Peyer's patch (tissue), 4 donors: ENCODE results near the gene TFDP1. TPM values are rescaled to one million over a fixed set of nuclear protein-coding genes. Genes with fewer than 3 reads are reported as not detected.

Experiments
- DNase-seq, 3 donors: peaks; one replicate each; pipeline ENCODE4 v3.0.0-alpha.2; 2017 to 2019
- H3K27ac ChIP-seq, 4 donors: fragments of 200-600 bp; sonication (generic); one replicate each; pipeline ENCODE4 v1.5.1; 2016 to 2019
- H3K27me3 ChIP-seq, 2 donors: fragments of 200-600 bp; sonication (generic); one replicate each; pipeline ENCODE4 v1.5.1; 2019
- H3K36me3 ChIP-seq, 3 donors: fragments of 200-600 bp; sonication (generic); one replicate each; pipeline ENCODE4 v1.5.1; 2016 to 2019
- H3K4me1 ChIP-seq, 4 donors: fragments of 200-600 bp; sonication (generic); one replicate each; pipeline ENCODE4 v1.5.1; 2016 to 2019
- H3K4me3 ChIP-seq, 4 donors: fragments of 200-600 bp; sonication (generic); 1 replicate in 3 of 4; 2 replicates in 1 of 4; pipeline ENCODE4 v1.5.1; 2016 to 2019; ENCODE audit warnings: mild to moderate bottlenecking in 1 of 4
- H3K9me3 ChIP-seq, 4 donors: fragments of 200-600 bp; sonication (generic); one replicate each; pipeline ENCODE4 v1.5.1; 2016 to 2019; ENCODE audit warnings: mild to moderate bottlenecking in 1 of 4
- CTCF ChIP-seq, 6 experiments: fragments of 450-650 bp in 4 of 6; fragments of 200-600 bp in 2 of 6; sonication (generic) in 1 of 6; IDR thresholded peaks; one replicate each; pipeline ENCODE4 v1.5.1; 2017 to 2019; ENCODE audit warnings: antibody characterized with exemption in 6 of 6, mild to moderate bottlenecking in 3 of 6, moderate library complexity in 1 of 6
- POLR2A ChIP-seq, 2 donors: fragments of 450-650 bp; IDR thresholded peaks; one replicate each; pipeline ENCODE4 v1.5.1; 2017; ENCODE audit warnings: antibody characterized with exemption in 2 of 2, mild to moderate bottlenecking in 2 of 2, moderate library complexity in 2 of 2
- total RNA-seq, 4 donors: library from RNA; depleted of rRNA; stranded (reverse); fragments of >200 nt; gene quantifications; one replicate each; pipeline ENCODE4 v1.1.0, GENCODE V29; 2016

The TFDP1 gene
- total RNA-seq, 4 donors from 2014 or later, result 37.0 to 75.1 (median 48.0) TPM

- DNase-seq, result peak in 2 of 3 donors; percentile 59 to 70
These were observed 1.5 kb upstream of the TFDP1 start for GRCh38 chr13:113582841-113583631.

DNA sequence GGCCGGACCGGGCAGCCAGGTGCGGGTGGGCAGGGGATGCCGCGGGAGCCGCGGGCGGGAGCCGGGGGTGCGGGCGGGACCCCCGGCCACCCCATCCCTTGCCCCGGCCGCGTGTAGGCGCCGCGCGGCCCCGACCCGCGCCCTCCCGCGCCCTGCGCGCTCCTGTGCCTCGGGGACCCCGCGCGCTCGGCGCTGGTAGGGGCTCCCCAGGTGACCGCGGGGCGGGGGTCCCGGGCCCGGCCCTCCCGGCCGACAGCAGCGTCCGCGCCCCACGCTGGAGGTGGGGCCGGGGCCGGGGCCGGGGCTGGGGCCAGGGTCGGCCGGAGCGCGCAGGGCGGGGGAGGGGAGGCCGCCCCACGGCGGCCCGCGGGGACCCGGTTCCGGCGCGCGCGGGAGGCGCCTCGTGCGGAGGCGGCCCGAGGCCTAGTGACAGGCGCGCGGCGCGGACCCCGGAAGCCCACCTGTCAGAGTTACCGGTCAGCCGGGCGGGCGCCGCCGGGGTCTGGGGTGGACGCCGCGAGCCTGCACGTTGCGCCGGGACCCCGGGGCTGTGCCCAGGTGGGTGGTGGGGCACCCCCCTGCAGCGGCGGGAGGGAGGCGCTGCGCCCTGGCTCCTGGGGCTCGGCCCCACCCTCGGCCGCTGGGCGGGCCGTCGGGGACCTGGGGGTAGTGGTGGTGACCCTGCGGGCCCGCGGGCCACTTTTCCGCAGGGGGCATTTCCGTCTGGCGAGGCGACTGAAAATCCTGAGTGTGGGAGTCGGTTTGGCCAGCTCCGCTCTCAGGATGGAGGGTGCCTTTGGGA, 518 bp downstream of the TFDP1 start:
- Histone ChIP-seq H3K4me1 (peaks cover 0 to 18% (median 2%) of the 10 kb centered on the region in 4 donors), H3K27ac (peak overlapping the region in 1 of 4 donors; percentile 66), H3K36me3 (peaks cover 0 to 19% (median 0%) of the 10 kb centered on the region in 3 donors), H3K27me3 (no peaks in the 10 kb centered on the region), H3K4me3 (peak overlapping the region; percentile 47 to 79 (median 67)), H3K9me3 (no peaks in the 10 kb centered on the region)
- DNase-seq, result peak in 2 of 3 donors; percentile 41 to 57
- no peak for TF ChIP-seq POLR2A (IDR thresholded peaks at IDR 0.05)
- TF ChIP-seq CTCF (IDR thresholded peaks at IDR 0.05), result no peak

More at GRCh38 chr13:113582841-113583631, 1.5 kb upstream of the TFDP1 start:
- peaks cover 0 to 12% (median 0%) of the 10 kb centered on the region in 3 donors for H3K36me3 ChIP-seq
- peaks cover 0 to 18% (median 2%) of the 10 kb centered on the region in 4 donors for H3K4me1 ChIP-seq
- no peak overlapping the region for H3K4me3 ChIP-seq
- H3K27me3 ChIP-seq, result no peaks in the 10 kb centered on the region
- H3K9me3 ChIP-seq, result no peaks in the 10 kb centered on the region
- no peak overlapping the region for H3K27ac ChIP-seq
- TF ChIP-seq CTCF (IDR thresholded peaks at IDR 0.05), result no peak
- no peak for TF ChIP-seq POLR2A (IDR thresholded peaks at IDR 0.05)

- H3K4me1 ChIP-seq, result peaks cover 0 to 18% (median 2%) of the 10 kb centered on the region in 4 donors
- H3K36me3 ChIP-seq, result peaks cover 0 to 19% (median 0%) of the 10 kb centered on the region in 3 donors
- TF ChIP-seq POLR2A (IDR thresholded peaks at IDR 0.05) (no peak), CTCF (IDR thresholded peaks at IDR 0.05) (no peak)
- peak overlapping the region in 2 of 4 donors; percentile 76 to 79 for H3K4me3 ChIP-seq
- H3K27me3 ChIP-seq, result no peaks in the 10 kb centered on the region
- no peaks in the 10 kb centered on the region for H3K9me3 ChIP-seq
- H3K27ac ChIP-seq, result no peak overlapping the region
- DNase-seq, result peak in 1 of 3 donors; percentile 22
These were observed 1.3 kb downstream of the TFDP1 start for GRCh38 chr13:113585896-113586295.

DNA sequence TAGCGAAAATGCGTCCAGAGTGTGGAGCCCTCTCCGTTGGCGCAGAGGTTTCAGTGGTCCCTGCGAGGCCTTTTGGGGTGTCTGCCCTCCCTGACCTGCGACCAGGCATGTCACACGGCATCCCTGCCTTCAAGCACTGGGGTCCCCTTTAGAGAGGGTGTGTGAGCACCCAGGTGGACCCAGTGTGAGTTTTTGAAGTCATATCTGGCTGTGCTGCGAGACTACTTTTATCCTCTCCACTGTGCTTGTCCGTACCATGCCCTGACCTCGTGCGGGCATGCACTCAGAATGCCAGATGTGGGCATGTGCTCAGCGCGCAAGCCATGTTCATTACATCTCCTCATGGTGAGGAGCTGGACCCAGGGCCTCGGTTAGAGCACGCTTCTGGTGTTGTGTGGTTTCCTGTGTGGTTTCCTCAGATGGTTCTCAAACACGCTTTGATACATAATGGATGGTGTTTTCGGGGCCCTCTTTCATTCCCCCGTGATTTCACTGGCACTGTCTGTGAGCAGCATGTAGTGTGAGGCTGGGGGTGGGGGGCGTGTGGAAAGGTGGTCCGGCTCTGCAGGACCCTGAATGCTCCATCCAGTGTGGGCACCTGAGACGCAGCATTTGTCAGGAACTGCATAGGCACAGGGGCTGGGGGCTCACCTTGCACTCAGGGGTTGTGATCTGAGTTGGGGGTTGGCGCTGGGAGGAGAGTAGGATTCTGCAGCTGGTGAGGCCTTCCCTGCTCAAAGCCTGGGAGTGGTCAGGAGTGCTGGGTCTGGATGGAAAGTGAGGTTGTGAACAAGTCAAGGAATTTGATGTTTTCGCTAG, 2.3 kb downstream of the TFDP1 start:
- no peak overlapping the region for H3K4me3 ChIP-seq
- TF ChIP-seq POLR2A (IDR thresholded peaks at IDR 0.05) (no peak), CTCF (IDR thresholded peaks at IDR 0.05) (no peak)
- DNase-seq, result peak in 1 of 3 donors; percentile 36
- H3K27ac ChIP-seq, result no peak overlapping the region
- H3K4me1 ChIP-seq, result peaks cover 0 to 18% (median 2%) of the 10 kb centered on the region in 4 donors
- no peaks in the 10 kb centered on the region for H3K27me3 ChIP-seq
- peaks cover 0 to 19% (median 0%) of the 10 kb centered on the region in 3 donors for H3K36me3 ChIP-seq
- no peaks in the 10 kb centered on the region for H3K9me3 ChIP-seq
